ENCODE results near the gene PSENEN.

DNA sequence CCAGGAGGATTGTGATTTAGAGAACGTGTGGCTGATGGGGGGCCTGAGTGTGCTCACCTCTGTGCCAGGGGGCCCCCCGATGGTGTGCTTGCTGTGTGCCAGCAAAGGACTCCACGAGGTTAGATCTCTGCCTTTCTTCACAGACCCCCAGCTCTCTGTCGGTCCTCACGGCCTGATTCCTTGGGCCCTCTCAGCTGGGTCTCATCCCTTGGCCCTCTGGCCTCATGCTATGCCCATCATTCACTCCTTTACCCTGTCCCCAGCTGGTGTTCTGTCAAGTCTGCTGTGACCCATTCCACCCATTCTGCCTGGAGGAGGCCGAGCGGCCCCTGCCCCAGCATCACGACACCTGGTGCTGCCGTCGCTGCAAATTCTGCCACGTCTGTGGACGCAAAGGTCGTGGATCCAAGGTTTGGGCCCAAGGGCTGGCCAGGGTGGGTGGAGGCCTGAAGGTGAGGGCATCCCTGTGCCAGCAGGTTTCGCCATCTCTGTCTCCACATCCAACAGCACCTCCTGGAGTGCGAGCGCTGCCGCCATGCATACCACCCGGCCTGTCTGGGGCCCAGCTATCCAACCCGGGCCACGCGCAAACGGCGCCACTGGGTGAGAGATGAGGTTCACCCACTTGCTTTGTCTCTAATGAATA, 20.1 kb upstream of the PSENEN start:
- TF ChIP-seq ESRRG (CRISPR knock-in tag; IDR thresholded peaks at IDR 0.05): no peak
- no peak for TF ChIP-seq ZNF70 (CRISPR knock-in tag; IDR thresholded peaks at IDR 0.05)
- no peak for TF ChIP-seq CREB5 (CRISPR knock-in tag; IDR thresholded peaks at IDR 0.05; ENCODE audit: low read depth)
- TF ChIP-seq ISL1 (CRISPR knock-in tag; IDR thresholded peaks at IDR 0.05): no peak
- TF ChIP-seq ZNF8 (CRISPR knock-in tag; IDR thresholded peaks at IDR 0.05): no peak
- TF ChIP-seq ZNF565 (CRISPR knock-in tag; conservative IDR thresholded peaks at IDR 0.05; ENCODE audit: low read depth): no peak
- TF ChIP-seq, protein P1, sequence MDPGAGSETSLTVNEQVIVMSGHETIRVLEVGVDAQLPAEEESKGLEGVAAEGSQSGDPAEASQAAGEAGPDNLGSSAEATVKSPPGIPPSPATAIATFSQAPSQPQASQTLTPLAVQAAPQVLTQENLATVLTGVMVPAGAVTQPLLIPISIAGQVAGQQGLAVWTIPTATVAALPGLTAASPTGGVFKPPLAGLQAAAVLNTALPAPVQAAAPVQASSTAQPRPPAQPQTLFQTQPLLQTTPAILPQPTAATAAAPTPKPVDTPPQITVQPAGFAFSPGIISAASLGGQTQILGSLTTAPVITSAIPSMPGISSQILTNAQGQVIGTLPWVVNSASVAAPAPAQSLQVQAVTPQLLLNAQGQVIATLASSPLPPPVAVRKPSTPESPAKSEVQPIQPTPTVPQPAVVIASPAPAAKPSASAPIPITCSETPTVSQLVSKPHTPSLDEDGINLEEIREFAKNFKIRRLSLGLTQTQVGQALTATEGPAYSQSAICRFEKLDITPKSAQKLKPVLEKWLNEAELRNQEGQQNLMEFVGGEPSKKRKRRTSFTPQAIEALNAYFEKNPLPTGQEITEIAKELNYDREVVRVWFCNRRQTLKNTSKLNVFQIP (CRISPR knock-in tag; IDR thresholded peaks at IDR 0.05; ENCODE audit: borderline replicate concordance, low read depth): no peak
- no peak for TF ChIP-seq BACH2 (CRISPR knock-in tag; IDR thresholded peaks at IDR 0.05; ENCODE audit: borderline replicate concordance)
- TF ChIP-seq, protein P2, sequence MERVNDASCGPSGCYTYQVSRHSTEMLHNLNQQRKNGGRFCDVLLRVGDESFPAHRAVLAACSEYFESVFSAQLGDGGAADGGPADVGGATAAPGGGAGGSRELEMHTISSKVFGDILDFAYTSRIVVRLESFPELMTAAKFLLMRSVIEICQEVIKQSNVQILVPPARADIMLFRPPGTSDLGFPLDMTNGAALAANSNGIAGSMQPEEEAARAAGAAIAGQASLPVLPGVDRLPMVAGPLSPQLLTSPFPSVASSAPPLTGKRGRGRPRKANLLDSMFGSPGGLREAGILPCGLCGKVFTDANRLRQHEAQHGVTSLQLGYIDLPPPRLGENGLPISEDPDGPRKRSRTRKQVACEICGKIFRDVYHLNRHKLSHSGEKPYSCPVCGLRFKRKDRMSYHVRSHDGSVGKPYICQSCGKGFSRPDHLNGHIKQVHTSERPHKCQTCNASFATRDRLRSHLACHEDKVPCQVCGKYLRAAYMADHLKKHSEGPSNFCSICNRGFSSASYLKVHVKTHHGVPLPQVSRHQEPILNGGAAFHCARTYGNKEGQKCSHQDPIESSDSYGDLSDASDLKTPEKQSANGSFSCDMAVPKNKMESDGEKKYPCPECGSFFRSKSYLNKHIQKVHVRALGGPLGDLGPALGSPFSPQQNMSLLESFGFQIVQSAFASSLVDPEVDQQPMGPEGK (CRISPR knock-in tag; IDR thresholded peaks at IDR 0.05; ENCODE audit: borderline replicate concordance): no peak
- no peak for TF ChIP-seq RARB (CRISPR knock-in tag; IDR thresholded peaks at IDR 0.05)
- no peak for TF ChIP-seq TCF4 (CRISPR knock-in tag; IDR thresholded peaks at IDR 0.05; ENCODE audit: borderline replicate concordance)
- no peak for TF ChIP-seq ZFP3 (CRISPR knock-in tag; IDR thresholded peaks at IDR 0.05)
- TF ChIP-seq ZFP30 (CRISPR knock-in tag; IDR thresholded peaks at IDR 0.05): no peak
- TF ChIP-seq PPARA (CRISPR knock-in tag; IDR thresholded peaks at IDR 0.05; ENCODE audit: borderline replicate concordance): no peak

Data from SK-N-SH treated with all-trans-retinoic acid at 6 μM for 48 hours (cell line).